ENCODE measurements around the gene NUDT4. TPM values are rescaled to one million over a fixed set of nuclear protein-coding genes. Genes with fewer than 3 reads are reported as not detected.

The NUDT4 gene
- total and polyA plus RNA-seq, 9 of the 15 experiments (the other 6 are each of a cell fraction or from before 2014, with no cell fraction given), result 38.1 to 164 (median 99.2) TPM

DNA sequence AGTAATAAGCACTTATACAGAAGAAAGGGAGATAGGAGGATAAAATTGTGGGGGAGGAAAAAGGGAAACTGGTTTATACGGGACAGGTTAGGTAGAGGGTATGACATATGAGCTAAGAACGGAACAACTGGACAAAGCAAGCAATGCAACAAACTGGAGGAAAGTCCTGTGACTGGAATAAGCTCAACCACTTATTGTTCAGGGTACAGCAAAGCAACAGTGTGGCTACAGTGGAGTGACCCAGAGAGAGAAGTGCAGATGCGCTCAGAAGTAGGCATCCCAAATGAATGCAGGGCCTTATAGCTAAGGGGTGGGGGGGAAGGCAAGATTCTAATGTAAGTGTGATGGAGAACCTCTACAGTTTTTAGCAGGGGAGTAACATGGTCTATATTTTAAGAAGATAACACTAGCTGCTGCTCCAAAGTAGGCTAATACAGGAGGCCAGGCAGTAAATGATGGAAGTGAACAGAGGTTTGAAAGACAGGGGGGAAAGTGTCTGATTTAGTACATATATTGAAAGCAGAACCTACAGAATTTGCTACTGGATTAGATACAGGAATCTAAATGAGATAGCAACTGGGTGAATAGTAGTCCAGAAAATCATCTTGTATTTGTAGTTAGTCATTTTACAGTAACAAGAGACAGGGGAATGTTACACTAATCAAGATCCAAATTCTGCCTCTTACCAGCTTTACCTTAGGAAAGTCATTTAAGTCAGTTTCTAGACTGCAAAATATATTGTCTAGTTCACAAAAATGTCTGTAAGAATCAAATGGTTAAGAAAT is 60.7 kb downstream of the NUDT4 start (continued):
- TF ChIP-seq, protein P1, sequence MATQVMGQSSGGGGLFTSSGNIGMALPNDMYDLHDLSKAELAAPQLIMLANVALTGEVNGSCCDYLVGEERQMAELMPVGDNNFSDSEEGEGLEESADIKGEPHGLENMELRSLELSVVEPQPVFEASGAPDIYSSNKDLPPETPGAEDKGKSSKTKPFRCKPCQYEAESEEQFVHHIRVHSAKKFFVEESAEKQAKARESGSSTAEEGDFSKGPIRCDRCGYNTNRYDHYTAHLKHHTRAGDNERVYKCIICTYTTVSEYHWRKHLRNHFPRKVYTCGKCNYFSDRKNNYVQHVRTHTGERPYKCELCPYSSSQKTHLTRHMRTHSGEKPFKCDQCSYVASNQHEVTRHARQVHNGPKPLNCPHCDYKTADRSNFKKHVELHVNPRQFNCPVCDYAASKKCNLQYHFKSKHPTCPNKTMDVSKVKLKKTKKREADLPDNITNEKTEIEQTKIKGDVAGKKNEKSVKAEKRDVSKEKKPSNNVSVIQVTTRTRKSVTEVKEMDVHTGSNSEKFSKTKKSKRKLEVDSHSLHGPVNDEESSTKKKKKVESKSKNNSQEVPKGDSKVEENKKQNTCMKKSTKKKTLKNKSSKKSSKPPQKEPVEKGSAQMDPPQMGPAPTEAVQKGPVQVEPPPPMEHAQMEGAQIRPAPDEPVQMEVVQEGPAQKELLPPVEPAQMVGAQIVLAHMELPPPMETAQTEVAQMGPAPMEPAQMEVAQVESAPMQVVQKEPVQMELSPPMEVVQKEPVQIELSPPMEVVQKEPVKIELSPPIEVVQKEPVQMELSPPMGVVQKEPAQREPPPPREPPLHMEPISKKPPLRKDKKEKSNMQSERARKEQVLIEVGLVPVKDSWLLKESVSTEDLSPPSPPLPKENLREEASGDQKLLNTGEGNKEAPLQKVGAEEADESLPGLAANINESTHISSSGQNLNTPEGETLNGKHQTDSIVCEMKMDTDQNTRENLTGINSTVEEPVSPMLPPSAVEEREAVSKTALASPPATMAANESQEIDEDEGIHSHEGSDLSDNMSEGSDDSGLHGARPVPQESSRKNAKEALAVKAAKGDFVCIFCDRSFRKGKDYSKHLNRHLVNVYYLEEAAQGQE (IDR thresholded peaks at IDR 0.05; ENCODE audit: borderline replicate concordance), result peak; percentile 49
- TF ChIP-seq, protein P1 (CRISPR knock-in tag; IDR thresholded peaks at IDR 0.05; ENCODE audit: low read depth), result no peak
- TF ChIP-seq BACH1 (tag; IDR thresholded peaks at IDR 0.05) (no peak), HMG20A (CRISPR knock-in tag; conservative IDR thresholded peaks at IDR 0.05) (no peak), NCOA2 (IDR thresholded peaks at IDR 0.05; ENCODE audit: partially characterized antibody in 2 of 2) (no peak), FOSL1 (tag; conservative IDR thresholded peaks at IDR 0.05) (no peak), ARID1B (IDR thresholded peaks at IDR 0.05) (0 out of 2 replicates have a peak, but pooled peaks have one; percentile 7), ZNF175 (CRISPR knock-in tag; IDR thresholded peaks at IDR 0.05; ENCODE audit: low read depth) (no peak), PPARD (CRISPR knock-in tag; IDR thresholded peaks at IDR 0.05) (no peak), TAF9B (IDR thresholded peaks at IDR 0.05; ENCODE audit: partially characterized antibody) (no peak)
- TF ChIP-seq, protein P2, sequence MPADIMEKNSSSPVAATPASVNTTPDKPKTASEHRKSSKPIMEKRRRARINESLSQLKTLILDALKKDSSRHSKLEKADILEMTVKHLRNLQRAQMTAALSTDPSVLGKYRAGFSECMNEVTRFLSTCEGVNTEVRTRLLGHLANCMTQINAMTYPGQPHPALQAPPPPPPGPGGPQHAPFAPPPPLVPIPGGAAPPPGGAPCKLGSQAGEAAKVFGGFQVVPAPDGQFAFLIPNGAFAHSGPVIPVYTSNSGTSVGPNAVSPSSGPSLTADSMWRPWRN (IDR thresholded peaks at IDR 0.05; ENCODE audit: low read depth), result no peak
- TF ChIP-seq, protein P3, sequence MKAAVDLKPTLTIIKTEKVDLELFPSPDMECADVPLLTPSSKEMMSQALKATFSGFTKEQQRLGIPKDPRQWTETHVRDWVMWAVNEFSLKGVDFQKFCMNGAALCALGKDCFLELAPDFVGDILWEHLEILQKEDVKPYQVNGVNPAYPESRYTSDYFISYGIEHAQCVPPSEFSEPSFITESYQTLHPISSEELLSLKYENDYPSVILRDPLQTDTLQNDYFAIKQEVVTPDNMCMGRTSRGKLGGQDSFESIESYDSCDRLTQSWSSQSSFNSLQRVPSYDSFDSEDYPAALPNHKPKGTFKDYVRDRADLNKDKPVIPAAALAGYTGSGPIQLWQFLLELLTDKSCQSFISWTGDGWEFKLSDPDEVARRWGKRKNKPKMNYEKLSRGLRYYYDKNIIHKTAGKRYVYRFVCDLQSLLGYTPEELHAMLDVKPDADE (conservative IDR thresholded peaks at IDR 0.05; ENCODE audit: control insufficient read depth, low read depth, low read length), result no peak
- TF ChIP-seq, protein P4, sequence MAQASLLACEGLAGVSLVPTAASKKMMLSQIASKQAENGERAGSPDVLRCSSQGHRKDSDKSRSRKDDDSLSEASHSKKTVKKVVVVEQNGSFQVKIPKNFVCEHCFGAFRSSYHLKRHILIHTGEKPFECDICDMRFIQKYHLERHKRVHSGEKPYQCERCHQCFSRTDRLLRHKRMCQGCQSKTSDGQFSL (CRISPR knock-in tag; IDR thresholded peaks at IDR 0.05), result peak; percentile 54; the same call in 1 of the 2 replicates
- TF ChIP-seq, protein P4 (tag; IDR thresholded peaks at IDR 0.05), result no peak
